NT2/D1 (cell line): ENCODE results near the gene DLX4.

Experiments
- YY1 ChIP-seq: IDR thresholded peaks from 2 replicates; pipeline ENCODE4 v1.6.1; 2011; ENCODE audit not compliant: insufficient read length, insufficient read depth
- ZNF274 ChIP-seq: IDR thresholded peaks from 2 replicates; pipeline ENCODE4 v1.6.1; 2011; ENCODE audit warnings: mild to moderate bottlenecking, low read depth, low read length

- TF ChIP-seq ZNF274 (no peak), YY1 (no peak)
Measured at GRCh38 chr17:49926886-49927285, 42.1 kb upstream of the DLX4 start.
